IMR-90 (cell line): ENCODE data around the gene RFTN1. TPM values are rescaled to one million over a fixed set of nuclear protein-coding genes. Genes with fewer than 3 reads are reported as not detected.

Source experiments
- ATAC-seq: fragments of 200-7000 bp; cut with Tn5 transposase; 2 replicates; pipeline ENCODE4 v1.9.1; 2020; ENCODE audit warnings: low read depth, mild to moderate bottlenecking, moderate library complexity
- BruUV-seq: library from RNA; stranded (reverse); fragments of 400-500 nt; replicated peaks from 2 replicates; lab custom pipeline; 2021; lab: Mats Ljungman, UMichigan
- CTCF ChIA-PET: fragments of 300-600 bp; formaldehyde crosslinking; extraction: SDS; loops from one replicate; lab custom pipeline; 2021; ENCODE audit warnings: antibody characterized with exemption; lab: Yijun Ruan, JAX
- POLR2A ChIA-PET: fragments of 300-600 bp; sonication (Branson Sonifier 250); formaldehyde crosslinking; loops from one replicate; lab custom pipeline; 2022; ENCODE audit warnings: antibody characterized with exemption; ENCODE audit not compliant: unreplicated experiment; lab: Charles Lee
- DNase-seq: peaks from one replicate; pipeline ENCODE4 v3.0.0; 2013
- H2AFZ ChIP-seq: replicated peaks from 2 replicates; pipeline ENCODE3; 2013; ENCODE audit warnings: low read length, mild to moderate bottlenecking; ENCODE audit not compliant: poor library complexity
- H2AK5ac ChIP-seq: 2 replicates; pipeline ENCODE4 v1.6.1; 2013; ENCODE audit warnings: low read depth, low read length, inconsistent platforms
- H2AK9ac ChIP-seq: replicated peaks from 2 replicates; pipeline ENCODE3; 2013; ENCODE audit warnings: mild to moderate bottlenecking, low read depth, low read length, moderate library complexity; ENCODE audit not compliant: poor library complexity
- H2BK120ac ChIP-seq: 2 replicates; pipeline ENCODE4 v1.6.1; 2013; ENCODE audit warnings: low read depth, low read length, inconsistent platforms
- H2BK15ac ChIP-seq: 3 replicates; pipeline ENCODE4 v1.6.1; 2013; ENCODE audit warnings: low read depth, low read length, inconsistent platforms
- H2BK20ac ChIP-seq: 2 replicates; pipeline ENCODE4 v1.6.1; 2013; ENCODE audit warnings: low read depth, mild to moderate bottlenecking, inconsistent platforms, low read length, moderate library complexity
- H2BK5ac ChIP-seq: 2 replicates; pipeline ENCODE4 v1.6.1; 2013; ENCODE audit warnings: mild to moderate bottlenecking, low read depth, low read length, inconsistent platforms; ENCODE audit not compliant: poor library complexity, severe bottlenecking
- H3K14ac ChIP-seq: replicated peaks from 2 replicates; pipeline ENCODE4 v1.6.1; 2013; ENCODE audit warnings: low read depth, low read length, inconsistent platforms
- H3K18ac ChIP-seq: 2 replicates; pipeline ENCODE4 v1.6.1; 2013; ENCODE audit warnings: low read depth, low read length, control low read depth
- H3K23ac ChIP-seq: 2 replicates; pipeline ENCODE4 v1.6.1; 2013; ENCODE audit warnings: low read depth, low read length, inconsistent platforms
- H3K27ac ChIP-seq: 2 replicates; pipeline ENCODE4 v1.5.1; 2013; ENCODE audit warnings: mild to moderate bottlenecking, control low read depth, low read length; ENCODE audit not compliant: insufficient read depth
- H3K27me3 ChIP-seq: 2 replicates; pipeline ENCODE4 v1.6.1; 2013; ENCODE audit warnings: low read length; ENCODE audit not compliant: control insufficient read depth, insufficient read depth
- H3K36me3 ChIP-seq: 2 replicates; pipeline ENCODE4 v1.6.1; 2013; ENCODE audit warnings: low read length, mixed read lengths; ENCODE audit not compliant: control insufficient read depth, insufficient read depth
- H3K4ac ChIP-seq: 2 replicates; pipeline ENCODE4 v1.6.1; 2013; ENCODE audit warnings: low read depth, low read length, inconsistent platforms
- H3K4me1 ChIP-seq: 2 replicates; pipeline ENCODE4 v1.6.1; 2013; ENCODE audit warnings: low read length, mixed read lengths; ENCODE audit not compliant: control insufficient read depth, insufficient read depth
- H3K4me2 ChIP-seq: 2 replicates; pipeline ENCODE4 v1.6.1; 2013; ENCODE audit warnings: low read depth, mild to moderate bottlenecking, control low read depth, low read length, moderate library complexity
- H3K4me3 ChIP-seq: 2 replicates; pipeline ENCODE4 v1.5.1; 2013; ENCODE audit warnings: low read depth, mild to moderate bottlenecking, control low read depth, low read length, moderate library complexity; ENCODE audit not compliant: insufficient read depth
- H3K56ac ChIP-seq: 2 replicates; pipeline ENCODE4 v1.6.1; 2013; ENCODE audit warnings: low read length, inconsistent platforms; ENCODE audit not compliant: insufficient read depth; ENCODE audit errors: extremely low read depth
- H3K79me1 ChIP-seq, 2 experiments: 2 replicates each; pipeline ENCODE4 v1.6.1; 2013; ENCODE audit warnings: low read length in 2 of 2, inconsistent platforms in 1 of 2, low read depth in 1 of 2
- H3K9ac ChIP-seq: 2 replicates; pipeline ENCODE4 v1.6.1; 2013; ENCODE audit warnings: low read depth, low read length, control low read depth
- H3K9me1 ChIP-seq: 2 replicates; pipeline ENCODE4 v1.6.1; 2013; ENCODE audit warnings: low read length, inconsistent platforms; ENCODE audit not compliant: insufficient read depth
- H3K9me3 ChIP-seq: 2 replicates; pipeline ENCODE4 v1.6.1; 2013; ENCODE audit warnings: low read length; ENCODE audit not compliant: control insufficient read depth, insufficient read depth
- H4K20me1 ChIP-seq: 2 replicates; pipeline ENCODE4 v1.6.1; 2013; ENCODE audit warnings: low read length, inconsistent platforms; ENCODE audit not compliant: insufficient read depth
- H4K5ac ChIP-seq: 2 replicates; pipeline ENCODE4 v1.6.1; 2013; ENCODE audit warnings: mild to moderate bottlenecking, low read depth, low read length, control low read depth
- H4K8ac ChIP-seq, 2 experiments: 2 replicates each; pipeline ENCODE4 v1.6.1; 2013; ENCODE audit warnings: low read depth in 2 of 2, low read length in 2 of 2, control low read depth in 1 of 2, inconsistent platforms in 1 of 2
- H4K91ac ChIP-seq: 2 replicates; pipeline ENCODE4 v1.6.1; 2013; ENCODE audit warnings: low read depth, low read length, inconsistent platforms; ENCODE audit not compliant: insufficient read depth
- CEBPB ChIP-seq: IDR thresholded peaks from 2 replicates; pipeline ENCODE4 v1.6.1; 2012; ENCODE audit warnings: low read depth, low read length, improper control_type of control experiment
- MAFK ChIP-seq: IDR thresholded peaks from 2 replicates; pipeline ENCODE4 v1.6.1; 2012; ENCODE audit warnings: low read depth, low read length, improper control_type of control experiment
- MXI1 ChIP-seq: IDR thresholded peaks from 2 replicates; pipeline ENCODE4 v1.6.1; 2012; ENCODE audit warnings: low read depth, mild to moderate bottlenecking, low read length, moderate library complexity, borderline replicate concordance
- NFE2L2 ChIP-seq: fragments of 150-350 bp; IDR thresholded peaks from 2 replicates; pipeline ENCODE4 v1.6.1; 2016; ENCODE audit warnings: low read depth, mild to moderate bottlenecking, low read length
- POLR2A ChIP-seq: IDR thresholded peaks from 2 replicates; pipeline ENCODE4 v1.6.1; 2012; ENCODE audit warnings: mild to moderate bottlenecking, low read depth, low read length
- RCOR1 ChIP-seq: IDR thresholded peaks from 2 replicates; pipeline ENCODE4 v1.6.1; 2012; ENCODE audit warnings: mild to moderate bottlenecking, low read length, improper control_type of control experiment; ENCODE audit not compliant: insufficient replicate concordance
- SMC3 ChIP-seq: fragments of 150-350 bp; IDR thresholded peaks from 2 replicates; pipeline ENCODE4 v1.6.1; 2016; ENCODE audit warnings: low read depth, mild to moderate bottlenecking, antibody characterized with exemption, low read length, moderate library complexity
- WGBS, 2 experiments: methylation state at CpG; one replicate each; pipeline versions ENCODE4 v1.1.5 to v1.1.7; 2013; ENCODE audit warnings: missing lambda C conversion rate in 2 of 2; ENCODE audit not compliant: insufficient read length in 1 of 2; ENCODE audit errors: extremely low coverage in 2 of 2; 5-methylcytosine and 5-hydroxymethylcytosine counted together
- dilution Hi-C: fragments of 300-500 bp; cut with HindIII; formaldehyde crosslinking; loops from one replicate; pipeline ENCODE4 v1.14.3; 2018; ENCODE audit warnings: low sequenced_read_pairs; ENCODE audit not compliant: unreplicated experiment
- in situ Hi-C: fragments of 300-500 bp; cut with MboI; formaldehyde crosslinking; loops from 3 replicates; pipeline ENCODE4 v1.14.3; 2019; ENCODE audit warnings: low sequenced_read_pairs, inconsistent platforms, mixed read lengths
- intact Hi-C: fragments of 100-400 bp; cut with micrococcal nuclease; formaldehyde crosslinking; loops from 2 replicates; pipeline ENCODE4 v1.10.0; 2022
- polyA plus RNA-seq, 3 experiments: library from polyadenylated mRNA; depleted of rRNA; stranded (reverse); fragments of >200 nt; gene quantifications; 2 replicates each; pipeline ENCODE4 v1.2.3, GENCODE V29; 2012; ENCODE audit warnings: low replicate concordance in 1 of 3
- total RNA-seq: library from RNA; depleted of rRNA; stranded (reverse); fragments of >200 nt; gene quantifications from 2 replicates; pipeline ENCODE4 v1.2.3, GENCODE V29; 2012

The RFTN1 gene
- total and polyA plus RNA-seq, 2 of the 4 experiments (the other 2 are of a cell fraction), result 45.0 to 52.0 TPM

DNA sequence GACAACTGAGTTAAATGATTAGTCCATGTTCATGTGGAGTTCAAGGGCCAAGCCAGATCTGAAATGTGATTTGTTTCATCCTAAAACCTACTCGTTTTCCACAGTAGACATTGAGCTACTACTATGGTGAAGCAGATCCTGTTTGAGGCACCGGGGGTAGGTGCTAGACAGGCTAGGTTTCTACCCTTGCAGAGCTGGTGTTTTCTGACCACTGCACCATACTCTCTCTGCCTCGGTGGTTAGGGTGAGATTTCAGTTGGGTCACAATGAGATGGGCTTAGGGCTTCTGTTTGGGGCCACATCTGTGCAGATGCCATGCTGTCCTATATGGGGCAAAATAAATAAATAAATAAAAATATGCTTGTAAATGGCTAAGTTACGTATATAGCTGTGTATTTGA, 149.2 kb downstream of the RFTN1 start:
- Histone ChIP-seq H4K8ac (no peak overlapping the region), H4K5ac (no peak overlapping the region), H4K20me1 (no peaks in the 10 kb centered on the region; the same call in 1 of the 2 replicates), H2AFZ (no peak overlapping the region), H3K9me3 (no peaks in the 10 kb centered on the region), H3K18ac (no peak overlapping the region), H3K14ac (no peak overlapping the region), H3K4me1 (peaks cover 2% of the 10 kb centered on the region; the same call in 1 of the 2 replicates), H2BK5ac (no peak overlapping the region), H4K91ac (no peak overlapping the region), H3K9ac (no peak overlapping the region), H2BK15ac (no peak overlapping the region), H3K9me1 (peaks cover 17% of the 10 kb centered on the region), H2BK120ac (no peak overlapping the region), H3K4me3 (no peak overlapping the region), H3K56ac (no peak overlapping the region), H3K79me1 (peaks cover 20 to 54% of the 10 kb centered on the region in 2 experiments), H3K27ac (no peak overlapping the region), H2AK9ac (no peak overlapping the region), H2BK20ac (no peak overlapping the region), H3K36me3 (peaks cover 44% of the 10 kb centered on the region), H2AK5ac (no peak overlapping the region), H3K4ac (no peak overlapping the region), H3K4me2 (no peak overlapping the region), H3K27me3 (no peaks in the 10 kb centered on the region), H3K23ac (no peak overlapping the region)
- no CpG with 5 or more reads among the region's 4 CpGs for WGBS, 2 experiments
- ChIA-PET POLR2A (interaction anchor here (0.6 kb wide), 1 partner anchor 1970 kb away, joined by 4 read pairs; no protein-coding TSS in a partner anchor), CTCF (interaction anchor here (0.7 kb wide), 1 partner anchor 47 kb away, joined by 3 read pairs; no protein-coding TSS in a partner anchor)
- no TSS peak for BruUV-seq
- DNase-seq (no peak), ATAC-seq (no peak)
- dilution Hi-C loops (no loop called here), in situ Hi-C loops (no loop called here), intact Hi-C loops (no loop called here)
- TF ChIP-seq POLR2A, result no peak
- no peak for TF ChIP-seq NFE2L2
- no peak for TF ChIP-seq MXI1
- TF ChIP-seq SMC3, result no peak
- no peak for TF ChIP-seq MAFK
- no peak for TF ChIP-seq RCOR1
- TF ChIP-seq CEBPB, result no peak
